Occipital lobe (tissue), 2 donors: ENCODE data around the gene OR51E2. TPM values are rescaled to one million over a fixed set of nuclear protein-coding genes. Genes with fewer than 3 reads are reported as not detected.

Source experiments
- DNase-seq: peaks from one replicate; lab custom pipeline; 2025; lab: John Stamatoyannopoulos, UW
- total RNA-seq: library from RNA; depleted of rRNA; stranded (reverse); fragments of >200 nt; gene quantifications from one replicate; pipeline ENCODE4 v1.2.3, GENCODE V29; 2014

OR51E2 gene
- total RNA-seq, 1 donor from 2014 or later: not detected

DNA sequence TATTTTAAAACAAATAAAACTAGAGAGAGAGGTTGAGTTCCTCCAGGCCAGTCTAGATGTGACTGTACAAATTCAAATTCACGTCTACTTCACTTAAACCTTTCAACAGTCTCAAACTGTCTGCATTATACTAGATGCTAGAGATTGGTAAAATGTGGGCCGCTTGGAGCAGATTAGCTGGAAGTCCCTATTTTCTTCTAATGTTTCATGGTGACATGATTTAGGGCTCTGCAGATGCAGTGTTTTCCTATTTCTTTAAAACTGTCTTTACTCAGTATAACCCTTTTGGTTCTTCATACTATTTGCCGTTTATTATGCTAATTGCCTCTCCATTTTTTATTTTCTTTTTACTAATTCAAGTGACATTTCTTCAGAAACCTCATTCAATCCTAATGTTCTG lies 33.5 kb downstream of the OR51E2 start:
- no peak for DNase-seq

DNA sequence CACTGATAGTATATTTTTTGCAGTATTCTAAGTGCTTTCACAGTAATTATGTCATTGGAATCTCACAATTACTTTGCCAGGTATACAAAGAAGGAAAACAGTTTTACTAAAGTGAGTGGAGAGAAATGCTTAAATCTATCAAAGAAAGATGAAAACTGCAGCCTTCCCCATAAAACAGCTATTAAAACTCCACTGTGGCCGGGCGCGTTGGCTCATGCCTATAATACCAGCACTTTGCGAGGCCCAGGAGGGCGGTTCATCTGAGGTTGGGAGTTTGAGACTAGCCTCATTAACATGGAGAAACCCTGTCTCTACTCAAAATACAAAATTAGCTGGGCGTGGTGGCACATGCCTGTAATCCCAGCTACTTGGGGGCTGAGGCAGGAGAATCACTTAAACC lies 34.8 kb downstream of the OR51E2 start:
- no peak for DNase-seq

DNA sequence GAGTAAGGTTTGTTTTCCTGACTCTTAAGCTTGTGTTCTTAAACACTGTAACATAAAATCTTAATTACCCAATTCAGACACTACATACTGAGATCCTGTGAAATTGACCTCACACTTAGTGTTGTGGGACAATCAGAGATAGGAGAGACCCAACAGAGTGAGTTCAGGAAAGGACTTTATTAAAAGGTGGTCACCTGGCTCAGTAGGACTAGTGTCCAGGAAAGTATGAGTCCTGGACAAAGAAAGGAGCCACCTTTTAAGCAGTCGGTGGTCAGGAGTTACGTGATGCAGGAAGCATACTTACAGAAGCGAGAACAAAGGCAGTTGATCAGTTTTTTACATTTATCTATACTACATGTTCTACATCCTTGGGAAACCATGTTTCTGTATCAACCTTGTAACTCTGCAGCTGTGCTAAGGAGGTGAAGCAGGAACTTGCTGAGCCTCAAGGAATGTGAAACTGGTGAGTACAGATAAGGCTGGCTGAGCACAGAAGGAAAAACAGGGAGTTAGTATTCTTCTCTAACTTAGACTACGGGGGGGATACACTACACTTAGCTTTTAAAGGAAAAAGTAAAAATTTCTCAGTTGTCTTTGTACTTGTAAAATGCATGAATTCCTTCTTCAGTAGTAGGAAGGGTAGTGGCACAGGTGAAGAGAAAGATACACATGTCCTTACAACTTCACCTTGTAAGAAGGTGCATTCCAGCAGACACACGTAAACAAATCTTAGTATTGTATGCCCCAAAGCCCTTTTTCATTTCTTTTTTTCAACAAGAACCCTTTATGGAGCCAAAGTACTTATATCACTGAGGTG lies 38.8 kb downstream of the OR51E2 start:
- DNase-seq: no peak

DNA sequence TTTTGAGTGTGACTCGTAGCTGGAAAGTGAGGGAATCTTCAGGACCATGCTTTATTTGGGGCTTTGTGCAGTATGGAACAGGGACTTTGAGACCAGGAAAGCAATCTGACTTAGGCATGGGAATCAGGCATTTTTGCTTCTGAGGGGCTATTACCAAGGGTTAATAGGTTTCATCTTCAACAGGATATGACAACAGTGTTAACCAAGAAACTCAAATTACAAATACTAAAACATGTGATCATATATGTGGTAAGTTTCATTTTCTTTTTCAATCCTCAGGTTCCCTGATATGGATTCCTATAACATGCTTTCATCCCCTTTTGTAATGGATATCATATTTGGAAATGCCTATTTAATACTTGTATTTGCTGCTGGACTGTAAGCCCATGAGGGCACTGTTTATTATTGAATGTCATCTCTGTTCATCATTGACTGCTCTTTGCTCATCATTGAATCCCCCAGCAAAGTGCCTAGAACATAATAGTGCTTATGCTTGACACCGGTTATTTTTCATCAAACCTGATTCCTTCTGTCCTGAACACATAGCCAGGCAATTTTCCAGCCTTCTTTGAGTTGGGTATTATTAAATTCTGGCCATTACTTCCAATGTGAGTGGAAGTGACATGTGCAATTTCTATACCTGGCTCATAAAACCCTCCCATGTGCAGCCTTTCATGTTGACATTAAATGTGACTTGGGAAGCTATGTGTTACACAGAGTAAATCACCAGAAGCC lies 42.9 kb downstream of the OR51E2 start:
- DNase-seq: no peak

DNA sequence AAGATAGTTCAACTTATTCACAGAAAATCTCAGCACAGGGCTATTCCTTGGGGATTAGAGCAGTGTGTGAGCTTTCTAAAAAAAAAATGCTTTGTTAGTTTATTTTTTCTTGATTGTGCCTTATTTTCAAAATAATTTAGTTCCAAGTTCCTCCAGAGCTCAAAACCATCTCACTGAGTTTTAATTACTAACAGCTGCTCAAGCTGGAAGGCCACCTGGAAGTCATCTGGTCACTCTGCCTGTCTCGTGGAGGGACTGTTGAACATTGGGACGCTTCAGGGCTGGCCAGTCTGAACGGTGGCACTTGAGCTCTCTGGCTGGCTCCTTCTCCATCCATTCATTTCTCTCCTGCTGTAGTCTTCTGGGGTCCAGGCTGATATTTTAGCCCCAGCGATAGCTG lies 49.9 kb downstream of the OR51E2 start:
- no peak for DNase-seq

DNA sequence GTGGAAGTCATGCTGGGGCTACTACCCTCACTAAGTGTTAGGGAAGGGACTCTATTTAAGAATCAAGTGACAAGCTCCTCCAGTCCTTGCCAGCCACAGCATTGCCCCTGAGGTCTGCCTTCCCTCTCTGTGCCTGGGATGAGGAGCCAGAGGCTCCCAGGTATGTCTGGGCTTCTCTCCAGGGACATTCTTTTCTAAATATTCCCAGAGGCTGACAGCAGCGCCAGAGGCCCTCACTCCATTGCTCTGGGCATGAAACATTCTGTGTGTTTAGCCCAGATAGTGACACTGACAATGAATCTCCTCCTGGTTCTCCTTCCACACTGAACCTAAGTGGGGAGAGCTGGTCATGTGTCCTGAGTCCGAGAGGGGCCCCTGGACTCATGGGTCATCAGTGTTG lies 51.7 kb downstream of the OR51E2 start:
- DNase-seq: no peak

DNA sequence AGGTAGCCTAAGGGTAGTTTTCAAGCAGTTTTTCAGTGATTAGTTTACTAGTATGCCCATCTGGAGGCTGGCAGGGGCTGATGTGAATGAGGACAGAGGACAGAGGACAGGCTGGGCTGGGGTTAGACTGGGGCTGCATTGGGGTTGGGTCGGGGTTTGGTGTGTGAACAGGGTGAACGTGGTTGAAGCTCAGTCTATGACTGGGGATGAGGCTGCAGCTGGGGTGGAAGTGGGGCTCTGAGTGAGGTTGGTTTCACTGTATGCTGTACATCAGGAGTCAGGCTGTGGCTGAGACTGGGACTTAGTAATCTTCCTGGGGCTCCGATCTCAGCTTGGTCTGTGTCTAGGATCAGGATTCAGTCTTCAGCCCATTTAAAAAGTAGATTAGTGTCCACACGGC lies 53.4 kb downstream of the OR51E2 start:
- DNase-seq: no peak

DNA sequence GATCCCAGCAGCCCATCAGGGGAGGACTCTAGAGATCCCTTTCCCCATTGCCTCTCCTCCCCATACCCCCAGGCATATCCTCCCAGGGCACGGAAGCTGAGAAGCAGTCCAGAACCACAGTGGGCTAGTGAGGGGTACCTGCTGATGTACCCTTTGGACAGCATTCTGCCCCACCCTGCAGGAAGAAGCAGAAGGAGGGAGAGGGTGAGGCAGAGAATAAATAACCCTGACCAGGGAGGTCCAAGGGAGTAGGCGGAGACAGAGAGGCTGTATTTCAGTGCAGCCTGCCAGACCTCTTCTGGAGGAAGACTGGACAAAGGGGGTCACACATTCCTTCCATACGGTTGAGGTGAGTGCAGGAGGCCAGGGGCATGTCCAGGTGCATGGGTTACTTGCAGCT lies 54.0 kb downstream of the OR51E2 start, which contains the start of gene OR51E1:
Gene OR51E1 (plus strand): TSS at position 301 of the 400 bp plus-strand sequence. CDS start 8,545 bp downstream, outside the sequence.
- DNase-seq: no peak

DNA sequence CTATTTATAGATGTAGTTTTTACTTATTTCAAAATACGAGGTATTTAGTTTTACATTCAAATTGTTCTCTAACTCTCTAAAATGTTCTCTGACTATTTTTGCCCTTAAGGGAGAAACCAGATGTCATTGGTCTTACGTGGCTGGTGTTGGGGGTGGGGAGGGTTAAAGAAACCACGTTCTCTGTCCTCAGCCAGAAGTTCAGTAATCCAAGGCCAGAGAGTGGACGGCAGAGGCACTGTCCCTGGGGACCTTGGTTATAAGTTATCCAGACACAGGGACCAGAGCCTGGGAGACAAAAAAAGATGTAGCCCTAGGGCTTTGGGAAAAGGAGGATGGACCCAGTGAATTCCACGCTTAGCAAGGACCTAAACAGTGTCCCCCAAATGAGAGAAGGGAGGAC lies 54.6 kb downstream of the OR51E2 start:
- DNase-seq: no peak

DNA sequence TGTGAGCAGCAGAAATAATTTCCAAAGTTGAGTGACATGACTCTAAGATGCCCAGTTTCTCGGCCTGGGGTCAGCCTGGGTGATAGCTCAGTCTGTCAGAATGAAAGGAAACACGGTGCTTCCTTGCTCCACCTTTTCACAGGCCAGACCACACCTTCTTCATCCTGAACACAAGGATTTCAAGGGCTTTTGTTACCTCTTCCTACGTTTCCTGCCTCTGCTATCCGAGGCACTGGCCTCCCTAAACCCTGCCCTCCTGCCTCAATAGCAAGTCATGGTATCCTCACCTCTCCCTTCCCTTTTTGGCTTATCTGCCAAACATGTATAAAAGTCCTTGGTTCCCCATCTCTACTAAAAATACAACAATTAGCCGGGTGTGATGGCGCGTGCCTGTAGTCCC lies 55.6 kb downstream of the OR51E2 start:
- no peak for DNase-seq

DNA sequence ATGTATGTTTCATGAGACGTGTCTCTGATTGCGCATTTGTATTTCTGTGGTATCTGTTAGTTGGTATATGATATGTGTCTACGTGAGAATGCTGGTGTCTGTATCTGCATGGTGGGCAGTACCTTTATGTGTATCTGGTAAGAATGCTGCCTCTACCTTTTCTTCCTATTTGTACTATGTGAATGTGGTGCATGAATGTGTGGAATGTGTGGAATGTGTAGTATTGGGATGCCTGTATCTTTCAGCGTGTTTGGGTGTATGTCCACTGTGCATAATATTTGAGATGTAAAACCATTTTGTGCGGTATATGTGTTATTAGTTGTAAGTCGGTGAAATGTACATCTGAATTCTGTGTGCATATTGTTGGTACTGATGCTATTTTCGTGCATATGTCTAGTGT lies 56.2 kb downstream of the OR51E2 start:
- no peak for DNase-seq

DNA sequence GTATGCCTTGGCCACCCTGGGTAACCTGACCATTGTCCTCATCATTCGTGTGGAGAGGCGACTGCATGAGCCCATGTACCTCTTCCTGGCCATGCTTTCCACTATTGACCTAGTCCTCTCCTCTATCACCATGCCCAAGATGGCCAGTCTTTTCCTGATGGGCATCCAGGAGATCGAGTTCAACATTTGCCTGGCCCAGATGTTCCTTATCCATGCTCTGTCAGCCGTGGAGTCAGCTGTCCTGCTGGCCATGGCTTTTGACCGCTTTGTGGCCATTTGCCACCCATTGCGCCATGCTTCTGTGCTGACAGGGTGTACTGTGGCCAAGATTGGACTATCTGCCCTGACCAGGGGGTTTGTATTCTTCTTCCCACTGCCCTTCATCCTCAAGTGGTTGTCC lies 57.7 kb downstream of the OR51E2 start:
- DNase-seq: no peak

DNA sequence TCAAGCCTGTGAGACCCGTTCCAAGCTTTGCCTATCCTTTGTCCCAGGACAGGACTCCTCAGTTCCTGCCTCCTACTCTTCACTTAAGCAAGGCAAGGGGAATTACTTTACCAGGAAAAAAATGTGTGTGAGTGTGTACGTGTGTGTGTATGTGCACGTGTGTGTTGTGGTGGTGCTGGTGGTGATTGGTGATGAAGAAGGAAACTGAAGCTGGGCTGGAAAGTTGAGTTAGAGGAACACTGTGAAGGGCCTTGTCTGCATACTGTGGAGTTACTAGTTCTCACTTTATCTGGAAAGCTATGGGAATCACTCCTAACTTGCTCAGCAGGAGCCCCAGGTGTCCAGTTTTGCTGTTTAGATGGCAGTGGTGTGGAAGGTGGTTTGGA lies 60.0 kb downstream of the OR51E2 start:
- DNase-seq: no peak

DNA sequence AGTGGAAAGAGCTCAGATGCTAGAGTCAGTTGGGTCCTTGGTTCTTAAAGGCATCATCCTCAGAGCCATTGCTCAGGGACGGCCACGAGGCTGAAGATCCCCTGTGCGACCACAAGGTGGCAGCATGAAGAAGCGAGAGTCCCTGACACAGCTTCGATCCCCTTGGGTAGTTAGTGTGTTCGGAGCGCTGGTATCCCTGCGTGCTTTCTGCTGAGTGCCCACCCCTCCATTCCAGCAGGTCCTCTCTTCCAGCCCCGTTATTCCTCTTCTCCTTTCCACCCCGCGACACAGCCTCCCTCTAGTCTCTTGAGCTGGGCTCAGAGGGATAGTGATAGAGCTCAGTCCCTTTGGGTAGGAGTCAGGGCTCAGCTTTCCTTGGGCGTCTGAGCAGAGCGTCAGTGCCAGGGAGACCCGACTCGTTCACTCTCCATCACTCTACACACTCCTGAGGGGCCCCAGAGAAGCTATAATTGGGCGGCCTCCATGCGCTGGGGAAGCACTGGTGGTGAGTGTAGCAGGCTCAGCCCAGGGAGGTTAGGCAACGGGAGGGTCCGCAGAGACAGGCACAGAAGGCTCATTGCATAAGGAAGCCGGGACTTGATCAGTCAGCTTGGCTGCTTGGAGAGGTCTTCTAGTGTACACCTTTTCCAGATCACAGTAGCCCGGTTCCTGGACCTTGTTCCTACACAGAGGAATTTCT lies 60.5 kb downstream of the OR51E2 start, which contains the start of gene OR51D1:
Gene OR51D1 (plus strand): TSS at position 516 of the 700 bp plus-strand sequence. CDS start 2,314 bp downstream, outside the sequence.
- DNase-seq: peak; percentile 42

DNA sequence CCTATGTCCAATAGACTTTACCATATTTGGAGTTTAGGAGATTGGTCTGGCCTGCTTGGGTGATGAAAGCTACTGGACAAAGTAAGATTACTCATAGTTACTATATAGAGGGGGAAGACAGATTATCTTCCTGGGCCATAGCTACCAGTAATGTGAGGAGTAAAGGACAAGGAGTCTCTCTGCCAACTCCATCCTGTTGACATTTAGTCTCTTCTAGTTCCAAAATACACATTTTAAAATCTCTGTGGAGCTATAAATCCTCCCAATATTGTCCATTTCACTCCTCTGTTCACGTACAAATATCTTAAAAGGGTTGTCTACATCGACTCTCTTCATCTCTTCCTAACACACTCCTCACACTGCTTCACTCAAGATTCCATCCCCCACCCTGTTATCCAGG lies 61.5 kb downstream of the OR51E2 start:
- no peak for DNase-seq

Other genes with a start within 250 kb of the OR51E2 start
- not detected for gene OR52K2, start 248.6 kb downstream of the OR51E2 start, total RNA-seq
- not detected for gene OR52K1, start 215.2 kb downstream of the OR51E2 start, total RNA-seq
- not detected for gene OR52M1, start 152.7 kb downstream of the OR51E2 start, total RNA-seq
- not detected for gene OR52I2, start 116.1 kb downstream of the OR51E2 start, total RNA-seq
- not detected for gene OR52I1, start 103.8 kb downstream of the OR51E2 start, total RNA-seq
- 10.8 TPM for gene TRIM68, start 89.6 kb downstream of the OR51E2 start, total RNA-seq
- not detected for gene OR51D1, start 60.4 kb downstream of the OR51E2 start, total RNA-seq
- gene OR51E1, start 53.9 kb downstream of the OR51E2 start, total RNA-seq: 0.16 TPM
- not detected for gene MMP26, start 6.9 kb upstream of the OR51E2 start, total RNA-seq
- not detected for gene OR51F1, start 72.1 kb upstream of the OR51E2 start, total RNA-seq
- not detected for gene OR52R1, start 106.5 kb upstream of the OR51E2 start, total RNA-seq
- not detected for gene OR51F2, start 123.5 kb upstream of the OR51E2 start, total RNA-seq
- gene OR51S1, start 151.4 kb upstream of the OR51E2 start, total RNA-seq: not detected
- not detected for gene OR51T1, start 184.0 kb upstream of the OR51E2 start, total RNA-seq
- gene OR51A7, start 205.9 kb upstream of the OR51E2 start, total RNA-seq: not detected
- gene OR51G2, start 221.5 kb upstream of the OR51E2 start, total RNA-seq: not detected
- gene OR51G1, start 226.5 kb upstream of the OR51E2 start, total RNA-seq: not detected
- gene OR51A4, start 249.8 kb upstream of the OR51E2 start, total RNA-seq: not detected